Measurements from ENCODE around the gene SMIM32. TPM values are rescaled to one million over a fixed set of nuclear protein-coding genes. Genes with fewer than 3 reads are reported as not detected.

Gene SMIM32
- total RNA-seq, 1 experiment from 2014 or later: not detected

DNA sequence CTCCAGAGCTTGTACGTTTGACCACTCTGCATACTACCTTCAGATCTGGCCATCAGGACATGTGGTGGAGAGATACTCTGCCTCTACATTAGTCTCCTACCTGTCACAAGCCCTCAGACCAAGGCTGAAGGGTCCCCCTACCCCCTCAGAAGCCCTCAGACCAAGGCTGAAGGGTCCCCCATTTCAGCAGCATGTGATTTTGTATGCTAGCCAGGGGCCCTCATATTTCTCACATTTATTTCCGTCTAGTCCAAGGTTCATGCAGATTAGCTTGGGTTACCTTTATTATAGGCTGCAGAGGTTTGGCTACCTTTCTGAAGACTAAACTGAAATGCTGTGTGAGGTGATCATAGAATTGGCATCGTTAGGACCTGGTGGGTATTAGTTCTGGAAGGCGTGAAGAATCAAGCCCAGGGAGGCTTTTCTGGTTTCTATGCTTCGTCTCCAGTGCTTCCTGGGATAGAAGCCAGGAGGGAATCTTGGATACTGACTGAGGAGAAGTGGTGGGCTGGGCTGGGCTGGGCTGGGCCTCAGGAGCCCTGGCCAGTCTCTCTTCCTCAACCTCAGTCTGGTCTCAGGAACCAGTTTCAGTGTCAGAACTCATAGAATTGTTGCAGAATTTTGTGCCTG is 2.8 kb downstream of the SMIM32 start:
- no peak overlapping the region for H3K27ac ChIP-seq
- H3K4me3 ChIP-seq: no peak overlapping the region
- H3K4me1 ChIP-seq (replicated peaks): peaks cover 17% of the 10 kb centered on the region
- DNase-seq (ENCODE audit: low read depth in 1 of 2, low spot score in 2 of 2): no peak
- peaks cover 10% of the 10 kb centered on the region for H3K36me3 ChIP-seq
- no peaks in the 10 kb centered on the region; the same call in 1 of the 2 replicates for H3K9me3 ChIP-seq (replicated peaks)
- peaks cover 53% of the 10 kb centered on the region for H3K27me3 ChIP-seq (replicated peaks)

DNA sequence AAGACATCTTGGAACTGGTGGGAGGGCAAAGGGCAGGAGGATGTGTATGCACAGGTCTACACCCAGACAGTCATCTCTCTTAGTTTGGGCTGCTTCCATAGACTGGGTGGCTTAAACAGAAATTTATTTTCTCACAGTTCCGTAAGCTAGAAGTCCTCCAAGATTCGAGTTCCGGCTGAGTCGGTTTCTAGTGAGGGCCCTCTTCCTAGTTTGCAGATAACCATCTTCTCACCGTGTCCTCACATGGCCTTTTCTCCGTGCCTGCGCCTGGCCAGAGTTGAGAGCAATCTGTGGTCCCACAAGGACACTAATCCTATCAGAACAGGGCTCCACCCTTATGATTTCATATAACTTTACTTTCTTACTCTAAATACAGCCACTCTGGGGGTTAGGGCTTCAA is 4.1 kb downstream of the SMIM32 start:
- peaks cover 10% of the 10 kb centered on the region for H3K36me3 ChIP-seq
- peaks cover 42% of the 10 kb centered on the region for H3K27me3 ChIP-seq (replicated peaks)
- H3K9me3 ChIP-seq (replicated peaks): no peaks in the 10 kb centered on the region; the same call in 1 of the 2 replicates
- peaks cover 17% of the 10 kb centered on the region for H3K4me1 ChIP-seq (replicated peaks)
- no peak overlapping the region for H3K4me3 ChIP-seq
- no peak overlapping the region for H3K27ac ChIP-seq
- no peak for DNase-seq (ENCODE audit: low read depth in 1 of 2, low spot score in 2 of 2)

DNA sequence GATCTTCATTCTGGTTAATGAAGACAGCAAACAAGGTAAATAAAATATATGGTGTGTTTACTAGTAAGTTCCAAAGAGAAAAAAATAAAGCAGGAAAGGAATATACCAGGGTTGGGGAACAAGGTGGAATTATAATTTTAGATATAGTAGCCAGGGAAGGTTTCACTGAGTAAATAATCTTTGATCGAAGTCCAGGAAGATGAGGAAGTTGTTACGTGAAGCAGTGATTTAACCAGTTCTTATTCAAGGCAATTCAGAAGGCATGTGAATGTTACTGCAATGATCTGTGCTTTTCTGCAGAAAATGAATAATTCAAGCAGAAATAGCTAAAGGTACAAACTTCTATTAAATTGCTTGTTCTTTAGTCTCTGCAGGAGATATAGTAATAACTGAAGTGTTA is 6.2 kb downstream of the SMIM32 start:
- DNase-seq (ENCODE audit: low read depth in 1 of 2, low spot score in 2 of 2): no peak

DNA sequence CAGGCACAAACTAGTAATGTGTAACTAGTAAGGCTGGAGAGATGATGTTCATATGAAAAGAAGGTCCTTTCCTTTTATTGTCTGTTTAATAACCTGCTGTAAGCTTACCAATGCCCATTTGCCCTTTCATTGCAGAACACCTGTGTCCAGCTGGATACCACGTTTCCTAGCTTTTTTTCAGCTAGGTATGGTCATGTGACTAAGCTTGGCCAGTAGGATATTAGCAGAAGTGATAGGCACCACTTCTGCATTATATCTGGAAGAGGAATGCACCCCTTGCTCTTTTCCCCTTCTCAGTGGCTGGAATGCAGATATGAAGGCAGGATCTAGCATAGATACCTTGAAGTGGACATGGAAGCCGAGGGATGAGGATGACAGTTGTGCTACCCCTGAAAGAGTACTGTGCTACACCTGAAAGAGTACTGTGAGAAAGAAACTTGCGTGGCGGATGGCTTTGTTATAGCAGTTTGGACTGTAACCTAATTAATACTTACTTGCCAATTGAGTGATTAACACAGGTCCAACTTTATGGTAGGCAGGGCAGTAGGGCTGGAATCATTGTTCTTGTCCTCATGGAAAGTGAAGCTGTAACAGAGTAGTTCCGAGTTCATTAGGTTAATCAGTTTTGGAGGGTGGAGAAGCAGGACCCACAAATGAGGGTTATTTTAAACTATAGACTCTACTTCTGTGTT is 6.8 kb downstream of the SMIM32 start:
- H3K36me3 ChIP-seq: peaks cover 18% of the 10 kb centered on the region
- no peak overlapping the region for H3K27ac ChIP-seq
- no peaks in the 10 kb centered on the region; the same call in 1 of the 2 replicates for H3K9me3 ChIP-seq (replicated peaks)
- H3K4me3 ChIP-seq: no peak overlapping the region
- H3K4me1 ChIP-seq (replicated peaks): no peaks in the 10 kb centered on the region
- no peak for DNase-seq (ENCODE audit: low read depth in 1 of 2, low spot score in 2 of 2)
- peaks cover 15% of the 10 kb centered on the region for H3K27me3 ChIP-seq (replicated peaks)

More for the DNA sequence above, 6.2 kb downstream of the SMIM32 start:
- no peak overlapping the region for H3K27ac ChIP-seq
- peaks cover 22% of the 10 kb centered on the region for H3K27me3 ChIP-seq (replicated peaks)
- H3K9me3 ChIP-seq (replicated peaks): no peaks in the 10 kb centered on the region; the same call in 1 of the 2 replicates
- H3K4me3 ChIP-seq: no peak overlapping the region
- peaks cover 5% of the 10 kb centered on the region for H3K4me1 ChIP-seq (replicated peaks)
- peaks cover 11% of the 10 kb centered on the region for H3K36me3 ChIP-seq

DNA sequence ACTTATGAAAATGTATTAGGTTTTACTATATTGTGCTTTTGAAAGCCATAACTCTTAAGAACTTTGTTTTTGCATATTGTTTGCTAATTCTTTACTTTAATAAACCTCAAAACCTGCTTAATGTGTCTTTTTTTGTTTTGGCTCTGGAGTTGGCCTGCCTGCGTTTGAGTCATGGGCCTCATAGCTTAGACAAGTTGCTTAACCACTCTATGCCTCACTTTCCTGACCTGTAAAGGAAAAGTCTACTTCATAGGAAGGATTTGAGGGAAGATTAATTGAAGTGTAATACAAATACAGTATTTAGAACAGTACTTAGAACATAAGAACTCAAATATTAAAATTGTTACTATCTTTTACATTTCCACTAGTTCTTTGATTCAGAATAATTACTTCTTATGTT is 10.3 kb downstream of the SMIM32 start:
- no peaks in the 10 kb centered on the region for H3K4me1 ChIP-seq (replicated peaks)
- peaks cover 46% of the 10 kb centered on the region for H3K36me3 ChIP-seq
- H3K9me3 ChIP-seq (replicated peaks): no peaks in the 10 kb centered on the region; the same call in 1 of the 2 replicates
- H3K27ac ChIP-seq: no peak overlapping the region
- no peak for DNase-seq (ENCODE audit: low read depth in 1 of 2, low spot score in 2 of 2)
- no peaks in the 10 kb centered on the region for H3K27me3 ChIP-seq (replicated peaks)
- no peak overlapping the region for H3K4me3 ChIP-seq

DNA sequence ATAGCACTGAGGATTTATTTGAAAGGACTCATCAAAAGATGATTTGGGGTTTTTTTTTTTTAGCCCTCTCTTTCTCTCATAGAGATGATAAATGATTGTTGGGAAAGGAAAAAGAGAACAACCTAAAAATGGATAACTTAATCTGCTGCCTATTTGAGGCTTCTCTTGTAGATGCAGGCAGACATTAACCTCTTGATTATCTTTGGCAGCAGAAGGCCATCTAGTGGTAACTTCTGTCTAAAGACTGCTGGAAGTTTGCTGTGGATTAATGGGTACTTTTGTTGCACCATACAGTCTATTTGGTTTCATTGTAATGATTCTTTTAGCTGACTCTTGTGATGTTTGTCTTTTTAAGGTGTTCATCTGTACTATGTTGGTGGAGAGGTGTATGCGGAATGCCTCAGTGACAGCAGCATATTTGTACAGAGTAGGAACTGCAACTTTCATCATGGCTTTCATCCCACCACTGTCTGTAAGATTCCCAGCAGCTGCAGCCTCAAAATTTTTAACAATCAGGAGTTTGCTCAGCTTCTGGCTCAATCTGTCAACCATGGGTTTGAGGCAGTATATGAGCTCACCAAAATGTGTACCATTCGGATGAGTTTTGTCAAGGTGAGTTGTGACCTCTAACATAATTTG is 18.8 kb downstream of the SMIM32 start:
- H3K9me3 ChIP-seq (replicated peaks): no peaks in the 10 kb centered on the region
- H3K27ac ChIP-seq: no peak overlapping the region
- peak in 1 of 2 experiments; percentile 49 for DNase-seq (ENCODE audit: low read depth in 1 of 2, low spot score in 2 of 2)
- peaks cover 74% of the 10 kb centered on the region for H3K36me3 ChIP-seq
- no peak overlapping the region for H3K4me3 ChIP-seq
- H3K4me1 ChIP-seq (replicated peaks): no peaks in the 10 kb centered on the region
- no peaks in the 10 kb centered on the region for H3K27me3 ChIP-seq (replicated peaks)

DNA sequence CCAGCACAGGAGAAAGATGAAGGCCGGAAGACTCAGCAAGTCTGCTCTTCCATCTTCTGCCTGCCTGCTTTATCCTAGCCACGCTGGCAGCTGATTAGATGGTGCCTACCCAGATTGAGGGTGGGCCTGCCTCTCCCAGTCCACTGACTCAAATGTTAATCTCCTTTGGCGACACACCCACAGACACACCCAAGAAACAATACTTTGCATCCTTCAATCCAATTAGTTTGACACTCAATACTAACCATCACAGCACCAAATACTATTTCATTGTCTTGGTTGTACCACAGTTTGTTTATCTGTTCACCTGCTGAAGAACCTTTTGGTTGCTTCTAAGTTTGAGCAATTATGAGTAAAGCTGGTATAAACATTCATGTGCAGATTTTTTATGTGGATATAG is 23.7 kb downstream of the SMIM32 start:
- Histone ChIP-seq H3K4me1 (replicated peaks) (no peaks in the 10 kb centered on the region), H3K9me3 (replicated peaks) (no peaks in the 10 kb centered on the region), H3K4me3 (no peak overlapping the region), H3K27ac (no peak overlapping the region), H3K27me3 (replicated peaks) (no peaks in the 10 kb centered on the region), H3K36me3 (peaks cover 71% of the 10 kb centered on the region)
- no peak for DNase-seq (ENCODE audit: low read depth in 1 of 2, low spot score in 2 of 2)

DNA sequence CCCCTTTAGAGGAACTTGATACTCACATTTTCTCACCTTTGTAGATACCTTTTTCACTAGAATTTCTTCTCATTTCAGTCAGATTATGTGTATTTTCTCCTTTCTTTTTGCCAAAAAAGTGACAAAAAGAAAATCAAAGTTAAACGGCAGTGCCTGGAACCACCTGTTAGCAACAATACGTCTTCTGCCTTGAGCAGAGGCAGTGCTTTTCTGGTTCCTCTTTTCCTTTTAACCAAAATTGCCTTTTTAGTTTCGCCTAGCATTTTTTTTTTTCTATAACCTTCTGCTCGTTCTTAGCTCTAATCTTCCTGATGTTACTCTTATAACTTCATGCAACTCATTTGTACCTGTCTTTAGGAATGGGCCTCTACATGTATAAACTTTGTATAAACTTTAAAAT is 26.1 kb downstream of the SMIM32 start:
- no peak for DNase-seq (ENCODE audit: low read depth in 1 of 2, low spot score in 2 of 2)
- Histone ChIP-seq H3K36me3 (peaks cover 75% of the 10 kb centered on the region), H3K27me3 (replicated peaks) (no peaks in the 10 kb centered on the region), H3K9me3 (replicated peaks) (no peaks in the 10 kb centered on the region), H3K27ac (no peak overlapping the region), H3K4me1 (replicated peaks) (no peaks in the 10 kb centered on the region), H3K4me3 (no peak overlapping the region)

DNA sequence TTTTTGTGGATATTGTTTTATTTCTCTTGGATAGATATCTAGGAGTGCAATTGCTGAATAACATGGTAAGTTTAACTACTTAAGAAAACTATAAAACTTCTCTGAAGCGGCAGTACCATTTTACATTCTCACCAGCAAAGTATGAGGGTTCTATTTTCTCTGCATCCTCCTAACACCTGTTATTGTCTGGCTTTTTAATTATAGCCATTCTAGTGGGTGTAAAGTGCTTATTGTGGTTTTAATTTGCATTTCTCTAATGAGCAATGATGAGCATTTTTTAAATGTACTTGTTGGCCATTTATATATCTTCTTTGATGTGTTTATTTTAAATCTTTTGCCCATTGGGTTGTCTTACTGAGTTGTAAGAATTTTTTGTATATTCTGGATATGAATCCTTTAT is 28.7 kb downstream of the SMIM32 start:
- DNase-seq (ENCODE audit: low read depth in 1 of 2, low spot score in 2 of 2): no peak
- Histone ChIP-seq H3K36me3 (peaks cover 72% of the 10 kb centered on the region), H3K9me3 (replicated peaks) (no peaks in the 10 kb centered on the region), H3K27ac (no peak overlapping the region), H3K4me3 (no peak overlapping the region), H3K27me3 (replicated peaks) (no peaks in the 10 kb centered on the region), H3K4me1 (replicated peaks) (no peaks in the 10 kb centered on the region)

DNA sequence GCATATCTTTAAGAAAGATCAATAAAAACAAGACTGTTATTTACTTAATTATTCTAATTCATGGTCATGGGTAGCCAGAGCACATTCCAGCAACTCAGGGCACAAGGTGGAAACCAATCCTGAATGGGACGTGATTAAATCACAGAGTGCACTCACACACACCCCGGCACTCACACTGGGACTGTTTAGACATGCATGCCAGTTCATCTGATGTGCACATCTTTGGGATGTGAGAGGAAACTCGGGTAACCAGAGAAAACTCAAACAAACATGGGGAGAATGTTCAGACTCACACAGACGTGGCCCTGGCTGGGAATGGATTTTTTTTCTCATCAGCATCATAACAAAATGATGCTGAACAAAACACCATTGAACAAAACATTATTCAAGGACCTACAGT is 31.0 kb downstream of the SMIM32 start:
- H3K4me3 ChIP-seq: no peak overlapping the region
- no peak for DNase-seq (ENCODE audit: low read depth in 1 of 2, low spot score in 2 of 2)

DNA sequence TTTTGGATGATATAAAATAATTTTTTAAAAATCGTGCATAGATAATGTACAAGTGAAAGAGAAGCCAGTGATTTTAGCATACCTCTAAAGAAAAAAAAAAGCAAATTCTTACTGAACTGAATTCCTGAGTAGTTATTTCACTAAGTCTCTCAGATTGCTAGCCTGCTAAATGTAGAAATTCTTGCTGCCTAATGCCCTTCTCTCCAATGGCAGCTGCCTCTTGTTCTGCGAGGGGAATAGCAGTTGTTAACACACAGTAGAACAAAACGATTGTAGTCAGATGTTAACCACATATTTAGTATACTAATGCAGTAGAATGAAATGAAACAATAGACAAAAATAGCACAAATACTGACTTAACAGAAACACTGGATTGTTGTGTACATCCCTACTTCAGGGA is 33.5 kb downstream of the SMIM32 start:
- DNase-seq (ENCODE audit: low read depth in 1 of 2, low spot score in 2 of 2): peak in 1 of 2 experiments; percentile 18
- H3K36me3 ChIP-seq: peaks cover 76% of the 10 kb centered on the region
- H3K27ac ChIP-seq: no peak overlapping the region
- no peaks in the 10 kb centered on the region for H3K9me3 ChIP-seq (replicated peaks)
- no peak overlapping the region for H3K4me3 ChIP-seq
- H3K4me1 ChIP-seq (replicated peaks): no peaks in the 10 kb centered on the region
- H3K27me3 ChIP-seq (replicated peaks): no peaks in the 10 kb centered on the region

More for the DNA sequence above, 31.0 kb downstream of the SMIM32 start:
- Histone ChIP-seq H3K27me3 (replicated peaks) (no peaks in the 10 kb centered on the region), H3K4me1 (replicated peaks) (no peaks in the 10 kb centered on the region), H3K36me3 (peaks cover 67% of the 10 kb centered on the region), H3K27ac (no peak overlapping the region), H3K9me3 (replicated peaks) (no peaks in the 10 kb centered on the region)

DNA sequence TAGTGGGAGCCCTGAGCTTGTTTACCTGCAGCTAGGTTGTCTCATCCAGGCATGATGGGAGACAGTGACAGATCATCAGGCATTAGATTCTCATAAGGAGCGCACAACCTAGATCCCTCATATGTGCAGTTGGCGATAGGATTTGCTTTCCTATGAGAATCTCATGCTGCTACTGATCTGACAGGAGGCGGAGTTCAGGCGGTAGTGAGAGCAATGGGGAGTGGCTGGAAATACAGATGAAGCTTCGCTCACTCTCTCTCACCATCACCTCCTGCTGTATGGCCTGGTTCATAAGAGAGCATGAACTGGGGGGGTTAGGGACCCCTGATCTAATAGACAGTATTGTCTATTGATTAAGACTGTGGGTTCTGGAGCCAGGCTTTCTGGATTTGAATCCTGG is 35.4 kb downstream of the SMIM32 start:
- Histone ChIP-seq H3K27me3 (replicated peaks) (no peaks in the 10 kb centered on the region), H3K36me3 (peaks cover 68% of the 10 kb centered on the region), H3K4me1 (replicated peaks) (no peaks in the 10 kb centered on the region), H3K9me3 (replicated peaks) (no peaks in the 10 kb centered on the region), H3K4me3 (no peak overlapping the region), H3K27ac (no peak overlapping the region)
- no peak for DNase-seq (ENCODE audit: low read depth in 1 of 2, low spot score in 2 of 2)

DNA sequence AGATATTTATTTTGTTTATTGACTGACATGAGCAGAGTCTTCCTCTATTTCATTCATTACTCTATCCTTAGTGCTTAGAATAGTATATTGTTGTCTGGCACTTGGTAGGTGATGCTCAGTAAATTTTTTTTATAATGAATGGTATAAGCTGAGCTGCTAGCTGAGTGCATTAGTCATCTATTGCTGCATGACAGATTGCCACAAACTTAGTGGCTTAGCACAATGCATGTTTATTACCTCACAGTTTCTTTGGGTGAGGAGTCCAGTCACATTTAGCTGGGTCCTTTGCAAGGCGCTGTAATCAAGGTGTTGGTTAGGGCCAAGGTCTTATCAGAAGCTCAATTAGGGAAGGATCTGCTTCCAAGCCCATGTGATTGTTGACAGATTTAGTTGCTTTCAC is 37.2 kb downstream of the SMIM32 start:
- no peaks in the 10 kb centered on the region for H3K9me3 ChIP-seq (replicated peaks)
- H3K27me3 ChIP-seq (replicated peaks): no peaks in the 10 kb centered on the region
- H3K27ac ChIP-seq: no peak overlapping the region
- no peaks in the 10 kb centered on the region for H3K4me1 ChIP-seq (replicated peaks)
- H3K4me3 ChIP-seq: no peak overlapping the region
- peaks cover 61% of the 10 kb centered on the region for H3K36me3 ChIP-seq
- no peak for DNase-seq (ENCODE audit: low read depth in 1 of 2, low spot score in 2 of 2)

DNA sequence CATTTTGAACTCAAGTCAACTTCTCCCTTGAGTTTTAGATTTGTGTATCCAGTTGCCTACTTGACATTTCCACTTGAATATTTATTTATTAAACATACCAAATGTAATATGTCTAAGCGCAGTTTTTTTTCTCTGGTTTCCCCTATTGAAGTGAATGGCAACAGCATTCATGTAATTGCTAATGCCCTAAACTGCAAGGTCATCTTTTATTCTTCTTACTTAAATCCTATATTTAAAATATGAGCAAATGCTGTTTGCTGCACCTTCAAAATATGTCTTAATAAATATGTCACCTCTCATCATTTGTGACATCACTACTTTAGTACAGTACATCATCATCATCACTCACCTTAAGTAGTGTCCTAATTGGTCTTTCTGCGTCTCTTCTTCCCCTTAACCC is 37.9 kb downstream of the SMIM32 start:
- no peak for DNase-seq (ENCODE audit: low read depth in 1 of 2, low spot score in 2 of 2)
- no peaks in the 10 kb centered on the region for H3K27me3 ChIP-seq (replicated peaks)
- H3K4me3 ChIP-seq: no peak overlapping the region
- H3K27ac ChIP-seq: no peak overlapping the region
- no peaks in the 10 kb centered on the region for H3K4me1 ChIP-seq (replicated peaks)
- no peaks in the 10 kb centered on the region for H3K9me3 ChIP-seq (replicated peaks)
- peaks cover 63% of the 10 kb centered on the region for H3K36me3 ChIP-seq

All from SJSA1 (cell line).